Mesendoderm (in vitro differentiated cells): Measurements from ENCODE around the gene MAML3.

Experiments
- DNase-seq: peaks from one replicate; pipeline ENCODE4 v3.0.0; 2013
- H2AK5ac ChIP-seq: 2 replicates; pipeline ENCODE4 v1.6.1; 2013; ENCODE audit warnings: low read length, inconsistent platforms
- H2BK120ac ChIP-seq: 2 replicates; pipeline ENCODE4 v1.6.1; 2013; ENCODE audit warnings: low read depth, mild to moderate bottlenecking, low read length, moderate library complexity, mixed read lengths
- H2BK15ac ChIP-seq: replicated peaks from 2 replicates; pipeline ENCODE4 v1.6.1; 2013; ENCODE audit warnings: low read depth, mild to moderate bottlenecking, moderate library complexity
- H2BK5ac ChIP-seq: 2 replicates; pipeline ENCODE4 v1.6.1; 2013; ENCODE audit warnings: low read length, inconsistent platforms
- H3K18ac ChIP-seq: 2 replicates; pipeline ENCODE4 v1.6.1; 2013; ENCODE audit warnings: mild to moderate bottlenecking, low read length, mixed read lengths
- H3K23ac ChIP-seq: one replicate; pipeline ENCODE4 v1.6.1; 2013; ENCODE audit warnings: low read length
- H3K27ac ChIP-seq: 2 replicates; pipeline ENCODE4 v1.5.1; 2013; ENCODE audit warnings: low read depth, mild to moderate bottlenecking, inconsistent platforms, low read length, moderate library complexity
- H3K27me3 ChIP-seq: 2 replicates; pipeline ENCODE4 v1.6.1; 2013; ENCODE audit warnings: low read length, control low read depth, mild to moderate bottlenecking, inconsistent platforms; ENCODE audit not compliant: insufficient read depth, poor library complexity
- H3K36me3 ChIP-seq: 2 replicates; pipeline ENCODE4 v1.6.1; 2013; ENCODE audit warnings: low read length, inconsistent platforms; ENCODE audit not compliant: control insufficient read depth, insufficient read depth
- H3K4ac ChIP-seq: one replicate; pipeline ENCODE4 v1.6.1; 2013; ENCODE audit warnings: low read depth, mild to moderate bottlenecking, low read length, moderate library complexity
- H3K4me1 ChIP-seq: 2 replicates; pipeline ENCODE4 v1.6.1; 2013; ENCODE audit warnings: low read depth, low read length, inconsistent platforms; ENCODE audit not compliant: control insufficient read depth
- H3K4me2 ChIP-seq: 2 replicates; pipeline ENCODE4 v1.6.1; 2013; ENCODE audit warnings: low read length
- H3K4me3 ChIP-seq: 2 replicates; pipeline ENCODE4 v1.5.1; 2013; ENCODE audit warnings: mild to moderate bottlenecking, low read length
- H3K56ac ChIP-seq: one replicate; pipeline ENCODE4 v1.6.1; 2013; ENCODE audit warnings: low read length
- H3K79me1 ChIP-seq: 2 replicates; pipeline ENCODE4 v1.6.1; 2013; ENCODE audit warnings: low read length, inconsistent platforms
- H3K79me2 ChIP-seq: 2 replicates; pipeline ENCODE4 v1.6.1; 2013; ENCODE audit warnings: mild to moderate bottlenecking, low read length; ENCODE audit not compliant: control insufficient read depth, insufficient read depth
- H3K9ac ChIP-seq: 2 replicates; pipeline ENCODE4 v1.6.1; 2013; ENCODE audit warnings: low read length, inconsistent platforms
- H4K5ac ChIP-seq: one replicate; pipeline ENCODE4 v1.6.1; 2013; ENCODE audit warnings: low read length
- H4K8ac ChIP-seq: one replicate; pipeline ENCODE4 v1.6.1; 2013; ENCODE audit warnings: low read depth, mild to moderate bottlenecking, control low read depth, low read length, moderate library complexity
- WGBS: extraction: QIAGEN DNeasy Blood & Tissue Kit; methylation state at CpG from one replicate; pipeline ENCODE4 v1.1.7; 2013; ENCODE audit warnings: low lambda C conversion rate, missing lambda C conversion rate; ENCODE audit not compliant: insufficient coverage; ENCODE audit errors: extremely low coverage; 5-methylcytosine and 5-hydroxymethylcytosine counted together

MAML3 gene

GRCh38 chr4:140103676-140104075 is 50.3 kb downstream of the MAML3 start:
- Histone ChIP-seq H3K23ac (no peak overlapping the region), H3K4me2 (no peak overlapping the region), H3K27ac (no peak overlapping the region), H3K18ac (no peak overlapping the region), H3K36me3 (no peaks in the 10 kb centered on the region), H3K9ac (no peak overlapping the region), H3K4me1 (peaks cover 2% of the 10 kb centered on the region), H3K4ac (no peak overlapping the region), H2BK120ac (no peak overlapping the region), H3K56ac (no peak overlapping the region), H3K79me1 (peaks cover 12% of the 10 kb centered on the region), H3K4me3 (no peak overlapping the region), H3K27me3 (no peaks in the 10 kb centered on the region), H4K5ac (no peak overlapping the region), H2BK5ac (no peak overlapping the region), H4K8ac (no peak overlapping the region), H2BK15ac (no peak overlapping the region), H3K79me2 (no peaks in the 10 kb centered on the region), H2AK5ac (no peak overlapping the region)
- no peak for DNase-seq
- WGBS = no CpG with 5 or more reads among the region's 3 CpGs

GRCh38 chr4:140102421-140102820 is 51.6 kb downstream of the MAML3 start:
- Histone ChIP-seq H2BK15ac (no peak overlapping the region), H2BK5ac (no peak overlapping the region), H3K27me3 (no peaks in the 10 kb centered on the region), H3K18ac (no peak overlapping the region), H3K9ac (no peak overlapping the region), H3K79me2 (no peaks in the 10 kb centered on the region), H3K4ac (no peak overlapping the region), H4K5ac (no peak overlapping the region), H3K56ac (no peak overlapping the region), H2BK120ac (no peak overlapping the region), H3K4me3 (no peak overlapping the region), H2AK5ac (no peak overlapping the region), H3K27ac (no peak overlapping the region), H3K79me1 (peaks cover 12% of the 10 kb centered on the region), H3K4me2 (no peak overlapping the region), H4K8ac (no peak overlapping the region), H3K36me3 (no peaks in the 10 kb centered on the region), H3K23ac (no peak overlapping the region), H3K4me1 (peaks cover 6% of the 10 kb centered on the region)
- DNase-seq = no peak
- no CpG with 5 or more reads among the region's 3 CpGs for WGBS

DNA sequence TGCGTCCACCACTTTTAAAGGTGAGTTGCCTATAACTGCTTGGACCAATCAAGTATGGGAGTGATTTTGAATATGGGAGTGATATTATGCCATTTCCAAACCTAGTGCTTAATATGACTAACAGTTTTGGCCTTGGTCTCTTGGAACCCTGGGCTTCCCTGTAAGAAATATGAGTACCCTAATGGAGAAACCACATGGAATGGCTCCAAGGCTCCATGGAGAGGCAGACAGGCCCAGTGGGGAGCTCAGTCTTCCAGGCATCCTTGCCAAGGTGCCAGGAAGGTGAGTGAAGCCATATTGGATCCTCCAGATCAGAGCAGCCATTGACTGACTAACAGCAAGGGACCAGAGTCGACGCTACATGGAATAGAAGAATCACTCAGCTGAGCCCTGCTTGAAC is 53.2 kb downstream of the MAML3 start:
- no peak overlapping the region for H3K9ac ChIP-seq

DNA sequence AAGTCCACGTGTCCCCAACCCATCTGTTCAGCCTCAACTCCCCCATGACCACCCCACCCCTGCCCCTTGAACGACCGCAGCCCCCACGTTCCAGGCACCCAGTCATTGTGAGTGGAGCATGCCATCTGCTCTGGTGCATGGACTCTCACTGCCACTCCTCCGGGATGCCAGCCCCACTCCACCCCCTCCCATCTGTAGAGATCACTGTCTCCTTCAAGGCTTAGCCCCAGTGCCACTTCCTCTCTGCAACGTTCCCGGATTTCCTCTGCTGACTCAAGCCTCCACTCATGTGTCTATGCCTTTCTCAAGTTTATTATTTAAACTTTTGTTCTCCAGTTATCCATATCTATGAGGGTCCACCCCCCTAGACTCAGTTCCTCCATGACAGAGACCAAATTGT is 54.0 kb downstream of the MAML3 start:
- Histone ChIP-seq H4K5ac (no peak overlapping the region), H3K36me3 (no peaks in the 10 kb centered on the region), H3K4me3 (no peak overlapping the region), H2AK5ac (no peak overlapping the region), H2BK15ac (no peak overlapping the region), H3K4me2 (no peak overlapping the region), H2BK5ac (no peak overlapping the region), H3K23ac (no peak overlapping the region), H3K79me2 (no peaks in the 10 kb centered on the region), H3K18ac (no peak overlapping the region), H2BK120ac (no peak overlapping the region), H3K4me1 (peaks cover 24% of the 10 kb centered on the region), H3K9ac (no peak overlapping the region), H3K79me1 (peaks cover 12% of the 10 kb centered on the region), H3K27ac (no peak overlapping the region), H3K4ac (no peak overlapping the region), H4K8ac (no peak overlapping the region), H3K27me3 (no peaks in the 10 kb centered on the region), H3K56ac (no peak overlapping the region)
- WGBS = no CpG with 5 or more reads among the region's 7 CpGs
- no peak for DNase-seq

More for the DNA sequence above, 53.2 kb downstream of the MAML3 start:
- Histone ChIP-seq H3K79me2 (no peaks in the 10 kb centered on the region), H3K79me1 (peaks cover 12% of the 10 kb centered on the region), H3K27ac (no peak overlapping the region), H3K4me3 (no peak overlapping the region), H2AK5ac (no peak overlapping the region), H2BK5ac (no peak overlapping the region), H2BK120ac (no peak overlapping the region), H3K56ac (no peak overlapping the region), H3K4me1 (peaks cover 20% of the 10 kb centered on the region), H3K4me2 (no peak overlapping the region), H3K27me3 (no peaks in the 10 kb centered on the region), H3K36me3 (no peaks in the 10 kb centered on the region), H3K23ac (no peak overlapping the region), H3K18ac (no peak overlapping the region), H4K5ac (no peak overlapping the region), H2BK15ac (no peak overlapping the region), H3K4ac (no peak overlapping the region), H4K8ac (no peak overlapping the region)
- DNase-seq = no peak
- no CpG with 5 or more reads among the region's 3 CpGs for whole genome bisulfite sequencing

GRCh38 chr4:140098455-140099160 is 55.4 kb downstream of the MAML3 start:
- Histone ChIP-seq H3K79me2 (peaks cover 3% of the 10 kb centered on the region), H3K9ac (no peak overlapping the region), H2BK5ac (no peak overlapping the region), H3K27ac (no peak overlapping the region), H3K4me3 (no peak overlapping the region), H2BK120ac (no peak overlapping the region), H3K4ac (no peak overlapping the region), H4K5ac (no peak overlapping the region), H3K56ac (peak overlapping the region; percentile 54), H3K4me2 (no peak overlapping the region), H4K8ac (no peak overlapping the region), H3K79me1 (peaks cover 14% of the 10 kb centered on the region), H3K4me1 (peaks cover 37% of the 10 kb centered on the region), H3K18ac (peak overlapping the region; percentile 11), H3K23ac (no peak overlapping the region), H3K36me3 (no peaks in the 10 kb centered on the region), H3K27me3 (no peaks in the 10 kb centered on the region), H2BK15ac (no peak overlapping the region), H2AK5ac (no peak overlapping the region)
- WGBS = no CpG with 5 or more reads among the region's 7 CpGs
- DNase-seq = no peak

GRCh38 chr4:140097572-140097971 is 56.4 kb downstream of the MAML3 start:
- no peak overlapping the region for H3K4me3 ChIP-seq
- peak overlapping the region; percentile 11 for H3K18ac ChIP-seq
- H3K36me3 ChIP-seq = no peaks in the 10 kb centered on the region
- DNase-seq = no peak
- no CpG with 5 or more reads among the region's 4 CpGs for WGBS
- H4K8ac ChIP-seq = no peak overlapping the region
- H3K23ac ChIP-seq = no peak overlapping the region
- H3K4ac ChIP-seq = no peak overlapping the region
- H2AK5ac ChIP-seq = no peak overlapping the region
- no peak overlapping the region for H4K5ac ChIP-seq
- no peak overlapping the region for H3K4me2 ChIP-seq
- H2BK5ac ChIP-seq = no peak overlapping the region
- no peak overlapping the region for H3K27ac ChIP-seq
- no peak overlapping the region for H3K9ac ChIP-seq
- H2BK120ac ChIP-seq = no peak overlapping the region
- peaks cover 41% of the 10 kb centered on the region for H3K4me1 ChIP-seq
- H2BK15ac ChIP-seq = no peak overlapping the region
- peaks cover 4% of the 10 kb centered on the region for H3K79me2 ChIP-seq
- no peak overlapping the region for H3K56ac ChIP-seq
- H3K27me3 ChIP-seq = no peaks in the 10 kb centered on the region
- H3K79me1 ChIP-seq = peaks cover 9% of the 10 kb centered on the region
